A673 (cell line): ENCODE data around the gene SCN9A. TPM values are rescaled to one million over a fixed set of nuclear protein-coding genes. Genes with fewer than 3 reads are reported as not detected.

ENCODE experiments used
- BruUV-seq: library from RNA; stranded (reverse); fragments of 400-500 nt; replicated peaks from 2 replicates; lab custom pipeline; 2021; lab: Mats Ljungman, UMichigan
- CTCF ChIA-PET: fragments of 300-600 bp; sonication (Branson Sonifier 250); formaldehyde crosslinking; loops from one replicate; lab custom pipeline; 2022; ENCODE audit warnings: antibody characterized with exemption; lab: Charles Lee
- POLR2A ChIA-PET: fragments of 300-600 bp; sonication (Branson Sonifier 250); formaldehyde crosslinking; loops from one replicate; lab custom pipeline; 2022; ENCODE audit warnings: antibody characterized with exemption; ENCODE audit not compliant: low non-redundant PET; lab: Charles Lee
- DNase-seq: peaks from one replicate; pipeline ENCODE4 v3.0.0-alpha.2; 2015; ENCODE audit warnings: low spot score
- H3K27ac ChIP-seq: fragments of 200-600 bp; sonication (generic); 2 replicates; pipeline ENCODE4 v1.5.1; 2016; ENCODE audit warnings: mixed run types, low read depth, mild to moderate bottlenecking, mixed read lengths, antibody characterized with exemption, low read length; ENCODE audit not compliant: poor library complexity, severe bottlenecking
- H3K27me3 ChIP-seq: fragments of 200-600 bp; sonication (generic); replicated peaks from 2 replicates; pipeline ENCODE4 v1.6.1; 2017; ENCODE audit warnings: mixed run types, low read depth, mild to moderate bottlenecking, mixed read lengths, antibody characterized with exemption, low read length; ENCODE audit not compliant: insufficient read depth, poor library complexity
- H3K36me3 ChIP-seq: fragments of 200-600 bp; sonication (generic); 2 replicates; pipeline ENCODE4 v1.6.1; 2016; ENCODE audit warnings: mixed run types, mild to moderate bottlenecking, mixed read lengths, antibody characterized with exemption, low read length; ENCODE audit not compliant: insufficient read depth, poor library complexity, severe bottlenecking
- H3K4me1 ChIP-seq: fragments of 200-600 bp; sonication (generic); 2 replicates; pipeline ENCODE4 v1.6.1; 2017; ENCODE audit warnings: mixed run types, mild to moderate bottlenecking, mixed read lengths, antibody characterized with exemption, low read length; ENCODE audit not compliant: insufficient read depth, poor library complexity, severe bottlenecking
- H3K4me3 ChIP-seq: fragments of 200-600 bp; sonication (generic); 2 replicates; pipeline ENCODE4 v1.5.1; 2016; ENCODE audit warnings: low read depth, mixed run types, mild to moderate bottlenecking, mixed read lengths, low read length; ENCODE audit not compliant: poor library complexity, severe bottlenecking
- H3K9me3 ChIP-seq: fragments of 200-600 bp; sonication (generic); 2 replicates; pipeline ENCODE4 v1.6.1; 2016; ENCODE audit warnings: mixed run types, low read depth, mild to moderate bottlenecking, mixed read lengths, antibody characterized with exemption, low read length; ENCODE audit not compliant: poor library complexity, severe bottlenecking
- CTCF ChIP-seq: fragments of 300-800, 200-600 bp; sonication (generic); conservative IDR thresholded peaks from 2 replicates; pipeline ENCODE4 v1.5.1; 2017; ENCODE audit warnings: low read depth, mild to moderate bottlenecking, antibody characterized with exemption, low read length, moderate library complexity, mixed read lengths
- EZH2 ChIP-seq: fragments of 200-600 bp; sonication (generic); IDR thresholded peaks from 2 replicates; pipeline ENCODE4 v1.6.1; 2017; ENCODE audit warnings: borderline replicate concordance, low read depth, mild to moderate bottlenecking, mixed read lengths, antibody characterized with exemption, low read length; ENCODE audit not compliant: poor library complexity, severe bottlenecking
- intact Hi-C: fragments of 100-400 bp; cut with micrococcal nuclease; formaldehyde crosslinking; loops from one replicate; pipeline ENCODE4 v1.10.0; 2022; ENCODE audit not compliant: unreplicated experiment
- total RNA-seq: library from RNA; stranded (reverse); gene quantifications from 2 replicates; pipeline ENCODE4 v1.2.3, GENCODE V29; 2021

SCN9A gene
- total RNA-seq, 1 experiment from 2014 or later = 3.5 TPM

- H3K27me3 ChIP-seq = no peaks in the 10 kb centered on the region
- ChIA-PET POLR2A (no interaction called here), CTCF (no interaction called here)
- no peaks in the 10 kb centered on the region for H3K4me1 ChIP-seq
- no TSS peak for BruUV-seq
- intact Hi-C loops = no loop called here
- H3K27ac ChIP-seq = no peak overlapping the region
- H3K4me3 ChIP-seq = no peak overlapping the region
- TF ChIP-seq EZH2 (no peak), CTCF (no peak)
- DNase-seq = no peak
- no peaks in the 10 kb centered on the region for H3K36me3 ChIP-seq
- no peaks in the 10 kb centered on the region for H3K9me3 ChIP-seq
These were observed 146.1 kb downstream of the SCN9A start for GRCh38 chr2:166229678-166230023.

- TF ChIP-seq CTCF (no peak), EZH2 (no peak)
- H3K4me1 ChIP-seq = no peaks in the 10 kb centered on the region
- H3K9me3 ChIP-seq = no peaks in the 10 kb centered on the region
- POLR2A ChIA-PET = no interaction called here
- no peak overlapping the region for H3K4me3 ChIP-seq
- no peaks in the 10 kb centered on the region for H3K27me3 ChIP-seq
- intact Hi-C loops = no loop called here
- H3K36me3 ChIP-seq = no peaks in the 10 kb centered on the region
- CTCF ChIA-PET = no interaction called here
- no TSS peak for BruUV-seq
- no peak for DNase-seq
- no peak overlapping the region for H3K27ac ChIP-seq
These were observed 151.5 kb downstream of the SCN9A start for GRCh38 chr2:166224197-166224596.

- no peak for TF ChIP-seq EZH2
- TF ChIP-seq CTCF = no peak
- Histone ChIP-seq H3K27ac (no peak overlapping the region), H3K36me3 (no peaks in the 10 kb centered on the region)
These were observed 152.4 kb downstream of the SCN9A start for GRCh38 chr2:166223298-166223697.

More at GRCh38 chr2:166223298-166223697, 152.4 kb downstream of the SCN9A start:
- POLR2A ChIA-PET = no interaction called here
- CTCF ChIA-PET = no interaction called here
- Histone ChIP-seq H3K4me3 (no peak overlapping the region), H3K9me3 (no peaks in the 10 kb centered on the region), H3K4me1 (no peaks in the 10 kb centered on the region), H3K27me3 (no peaks in the 10 kb centered on the region)
- DNase-seq = no peak
- BruUV-seq = no TSS peak
- intact Hi-C loops = no loop called here
